IMR-90 (cell line): Measurements from ENCODE around the gene FKBP4. TPM values are rescaled to one million over a fixed set of nuclear protein-coding genes. Genes with fewer than 3 reads are reported as not detected.

Experiments
- ATAC-seq: fragments of 200-7000 bp; cut with Tn5 transposase; 2 replicates; pipeline ENCODE4 v1.9.1; 2020; ENCODE audit warnings: low read depth, mild to moderate bottlenecking, moderate library complexity
- BruUV-seq: library from RNA; stranded (reverse); fragments of 400-500 nt; replicated peaks from 2 replicates; lab custom pipeline; 2021; lab: Mats Ljungman, UMichigan
- CTCF ChIA-PET: fragments of 300-600 bp; formaldehyde crosslinking; extraction: SDS; loops from one replicate; lab custom pipeline; 2021; ENCODE audit warnings: antibody characterized with exemption; lab: Yijun Ruan, JAX
- POLR2A ChIA-PET: fragments of 300-600 bp; sonication (Branson Sonifier 250); formaldehyde crosslinking; loops from one replicate; lab custom pipeline; 2022; ENCODE audit warnings: antibody characterized with exemption; ENCODE audit not compliant: unreplicated experiment; lab: Charles Lee
- DNase-seq: peaks from one replicate; pipeline ENCODE4 v3.0.0; 2013
- H2AFZ ChIP-seq: replicated peaks from 2 replicates; pipeline ENCODE3; 2013; ENCODE audit warnings: low read length, mild to moderate bottlenecking; ENCODE audit not compliant: poor library complexity
- H2AK5ac ChIP-seq: 2 replicates; pipeline ENCODE4 v1.6.1; 2013; ENCODE audit warnings: low read depth, low read length, inconsistent platforms
- H2AK9ac ChIP-seq: replicated peaks from 2 replicates; pipeline ENCODE3; 2013; ENCODE audit warnings: mild to moderate bottlenecking, low read depth, low read length, moderate library complexity; ENCODE audit not compliant: poor library complexity
- H2BK120ac ChIP-seq: 2 replicates; pipeline ENCODE4 v1.6.1; 2013; ENCODE audit warnings: low read depth, low read length, inconsistent platforms
- H2BK15ac ChIP-seq: 3 replicates; pipeline ENCODE4 v1.6.1; 2013; ENCODE audit warnings: low read depth, low read length, inconsistent platforms
- H2BK20ac ChIP-seq: 2 replicates; pipeline ENCODE4 v1.6.1; 2013; ENCODE audit warnings: low read depth, mild to moderate bottlenecking, inconsistent platforms, low read length, moderate library complexity
- H2BK5ac ChIP-seq: 2 replicates; pipeline ENCODE4 v1.6.1; 2013; ENCODE audit warnings: mild to moderate bottlenecking, low read depth, low read length, inconsistent platforms; ENCODE audit not compliant: poor library complexity, severe bottlenecking
- H3K14ac ChIP-seq: replicated peaks from 2 replicates; pipeline ENCODE4 v1.6.1; 2013; ENCODE audit warnings: low read depth, low read length, inconsistent platforms
- H3K18ac ChIP-seq: 2 replicates; pipeline ENCODE4 v1.6.1; 2013; ENCODE audit warnings: low read depth, low read length, control low read depth
- H3K23ac ChIP-seq: 2 replicates; pipeline ENCODE4 v1.6.1; 2013; ENCODE audit warnings: low read depth, low read length, inconsistent platforms
- H3K27ac ChIP-seq: 2 replicates; pipeline ENCODE4 v1.5.1; 2013; ENCODE audit warnings: mild to moderate bottlenecking, control low read depth, low read length; ENCODE audit not compliant: insufficient read depth
- H3K27me3 ChIP-seq: 2 replicates; pipeline ENCODE4 v1.6.1; 2013; ENCODE audit warnings: low read length; ENCODE audit not compliant: control insufficient read depth, insufficient read depth
- H3K36me3 ChIP-seq: 2 replicates; pipeline ENCODE4 v1.6.1; 2013; ENCODE audit warnings: low read length, mixed read lengths; ENCODE audit not compliant: control insufficient read depth, insufficient read depth
- H3K4ac ChIP-seq: 2 replicates; pipeline ENCODE4 v1.6.1; 2013; ENCODE audit warnings: low read depth, low read length, inconsistent platforms
- H3K4me1 ChIP-seq: 2 replicates; pipeline ENCODE4 v1.6.1; 2013; ENCODE audit warnings: low read length, mixed read lengths; ENCODE audit not compliant: control insufficient read depth, insufficient read depth
- H3K4me2 ChIP-seq: 2 replicates; pipeline ENCODE4 v1.6.1; 2013; ENCODE audit warnings: low read depth, mild to moderate bottlenecking, control low read depth, low read length, moderate library complexity
- H3K4me3 ChIP-seq: 2 replicates; pipeline ENCODE4 v1.5.1; 2013; ENCODE audit warnings: low read depth, mild to moderate bottlenecking, control low read depth, low read length, moderate library complexity; ENCODE audit not compliant: insufficient read depth
- H3K56ac ChIP-seq: 2 replicates; pipeline ENCODE4 v1.6.1; 2013; ENCODE audit warnings: low read length, inconsistent platforms; ENCODE audit not compliant: insufficient read depth; ENCODE audit errors: extremely low read depth
- H3K79me1 ChIP-seq, 2 experiments: 2 replicates each; pipeline ENCODE4 v1.6.1; 2013; ENCODE audit warnings: low read length in 2 of 2, inconsistent platforms in 1 of 2, low read depth in 1 of 2
- H3K9ac ChIP-seq: 2 replicates; pipeline ENCODE4 v1.6.1; 2013; ENCODE audit warnings: low read depth, low read length, control low read depth
- H3K9me1 ChIP-seq: 2 replicates; pipeline ENCODE4 v1.6.1; 2013; ENCODE audit warnings: low read length, inconsistent platforms; ENCODE audit not compliant: insufficient read depth
- H3K9me3 ChIP-seq: 2 replicates; pipeline ENCODE4 v1.6.1; 2013; ENCODE audit warnings: low read length; ENCODE audit not compliant: control insufficient read depth, insufficient read depth
- H4K20me1 ChIP-seq: 2 replicates; pipeline ENCODE4 v1.6.1; 2013; ENCODE audit warnings: low read length, inconsistent platforms; ENCODE audit not compliant: insufficient read depth
- H4K5ac ChIP-seq: 2 replicates; pipeline ENCODE4 v1.6.1; 2013; ENCODE audit warnings: mild to moderate bottlenecking, low read depth, low read length, control low read depth
- H4K8ac ChIP-seq, 2 experiments: 2 replicates each; pipeline ENCODE4 v1.6.1; 2013; ENCODE audit warnings: low read depth in 2 of 2, low read length in 2 of 2, control low read depth in 1 of 2, inconsistent platforms in 1 of 2
- H4K91ac ChIP-seq: 2 replicates; pipeline ENCODE4 v1.6.1; 2013; ENCODE audit warnings: low read depth, low read length, inconsistent platforms; ENCODE audit not compliant: insufficient read depth
- CTCF ChIP-seq: conservative IDR thresholded peaks from 2 replicates; pipeline ENCODE4 v1.5.1; 2012; ENCODE audit warnings: mild to moderate bottlenecking, low read depth, low read length, improper control_type of control experiment
- MAFK ChIP-seq: IDR thresholded peaks from 2 replicates; pipeline ENCODE4 v1.6.1; 2012; ENCODE audit warnings: low read depth, low read length, improper control_type of control experiment
- MAZ ChIP-seq: IDR thresholded peaks from 2 replicates; pipeline ENCODE4 v1.6.1; 2012; ENCODE audit warnings: low read depth, mild to moderate bottlenecking, low read length, improper control_type of control experiment, moderate library complexity, borderline replicate concordance
- NFE2L2 ChIP-seq: fragments of 150-350 bp; IDR thresholded peaks from 2 replicates; pipeline ENCODE4 v1.6.1; 2016; ENCODE audit warnings: low read depth, mild to moderate bottlenecking, low read length
- RCOR1 ChIP-seq: IDR thresholded peaks from 2 replicates; pipeline ENCODE4 v1.6.1; 2012; ENCODE audit warnings: mild to moderate bottlenecking, low read length, improper control_type of control experiment; ENCODE audit not compliant: insufficient replicate concordance
- RFX5 ChIP-seq: IDR thresholded peaks from 2 replicates; pipeline ENCODE4 v1.8.0; 2012; ENCODE audit warnings: low read depth, mild to moderate bottlenecking, low read length, moderate library complexity
- SMC3 ChIP-seq: fragments of 150-350 bp; IDR thresholded peaks from 2 replicates; pipeline ENCODE4 v1.6.1; 2016; ENCODE audit warnings: low read depth, mild to moderate bottlenecking, antibody characterized with exemption, low read length, moderate library complexity
- USF2 ChIP-seq: fragments of 150-350 bp; IDR thresholded peaks from 2 replicates; pipeline ENCODE4 v1.6.1; 2017; ENCODE audit warnings: mild to moderate bottlenecking, antibody characterized with exemption, low read length, low read depth
- dilution Hi-C: fragments of 300-500 bp; cut with HindIII; formaldehyde crosslinking; loops from one replicate; pipeline ENCODE4 v1.14.3; 2018; ENCODE audit warnings: low sequenced_read_pairs; ENCODE audit not compliant: unreplicated experiment
- in situ Hi-C: fragments of 300-500 bp; cut with MboI; formaldehyde crosslinking; loops from 3 replicates; pipeline ENCODE4 v1.14.3; 2019; ENCODE audit warnings: low sequenced_read_pairs, inconsistent platforms, mixed read lengths
- intact Hi-C: fragments of 100-400 bp; cut with micrococcal nuclease; formaldehyde crosslinking; loops from 2 replicates; pipeline ENCODE4 v1.10.0; 2022
- polyA plus RNA-seq, 3 experiments: library from polyadenylated mRNA; depleted of rRNA; stranded (reverse); fragments of >200 nt; gene quantifications; 2 replicates each; pipeline ENCODE4 v1.2.3, GENCODE V29; 2012; ENCODE audit warnings: low replicate concordance in 1 of 3
- total RNA-seq: library from RNA; depleted of rRNA; stranded (reverse); fragments of >200 nt; gene quantifications from 2 replicates; pipeline ENCODE4 v1.2.3, GENCODE V29; 2012

Gene FKBP4
- total and polyA plus RNA-seq, 2 of the 4 experiments (the other 2 are of a cell fraction): 35.7 to 36.0 TPM

- no peak for DNase-seq
- no peaks in the 10 kb centered on the region; the same call in 1 of the 2 replicates for H3K9me1 ChIP-seq
- H3K27ac ChIP-seq: no peak overlapping the region
- no peaks in the 10 kb centered on the region for H3K79me1 ChIP-seq
- H3K56ac ChIP-seq: no peak overlapping the region
- H3K4me2 ChIP-seq: no peak overlapping the region
- in situ Hi-C loops: no loop called here
- TF ChIP-seq NFE2L2 (no peak), RCOR1 (no peak), SMC3 (no peak), MAFK (no peak), USF2 (no peak), RFX5 (no peak), MAZ (no peak), CTCF (no peak)
- H3K4me3 ChIP-seq: no peak overlapping the region
- H3K14ac ChIP-seq: no peak overlapping the region
- intact Hi-C loops: no loop called here
- no peak for ATAC-seq
- no TSS peak for BruUV-seq
- H3K23ac ChIP-seq: no peak overlapping the region
- peaks cover 9% of the 10 kb centered on the region for H4K20me1 ChIP-seq
- ChIA-PET POLR2A (interaction anchor here (0.6 kb wide), 1 partner anchor 307 kb away, joined by 4 read pairs; no protein-coding TSS in a partner anchor), CTCF (no interaction called here)
- dilution Hi-C loops: no loop called here
- no peak overlapping the region for H4K5ac ChIP-seq
- no peak overlapping the region for H2AK9ac ChIP-seq
- peaks cover 17% of the 10 kb centered on the region for H3K27me3 ChIP-seq
- H3K36me3 ChIP-seq: no peaks in the 10 kb centered on the region
- H3K4ac ChIP-seq: no peak overlapping the region
- H2BK20ac ChIP-seq: no peak overlapping the region
- H3K4me1 ChIP-seq: no peaks in the 10 kb centered on the region
- no peak overlapping the region for H3K9ac ChIP-seq
- H2AFZ ChIP-seq: no peak overlapping the region
- H2AK5ac ChIP-seq: no peak overlapping the region
- no peaks in the 10 kb centered on the region for H3K9me3 ChIP-seq
- no peak overlapping the region for H3K18ac ChIP-seq
- H2BK120ac ChIP-seq: no peak overlapping the region
- no peak overlapping the region for H2BK5ac ChIP-seq
- H4K8ac ChIP-seq: no peak overlapping the region
- H2BK15ac ChIP-seq: no peak overlapping the region
- no peak overlapping the region for H4K91ac ChIP-seq
Observed at GRCh38 chr12:2751230-2751629, 43.5 kb upstream of the FKBP4 start.
